GM04503 (cell line): ENCODE results near the gene NEGR1.

ENCODE experiments used
- DNase-seq: peaks from one replicate; pipeline ENCODE4 v3.0.0-alpha.2; 2012; ENCODE audit warnings: low read depth

Gene NEGR1

GRCh38 chr1:72117621-72118020 is 164.7 kb downstream of the NEGR1 start:
- no peak for DNase-seq

GRCh38 chr1:72115290-72115689 is 167.0 kb downstream of the NEGR1 start:
- no peak for DNase-seq

- no peak for DNase-seq
Measured at GRCh38 chr1:72111662-72112061, 170.7 kb downstream of the NEGR1 start.

- no peak for DNase-seq
Measured at GRCh38 chr1:72109916-72110315, 172.4 kb downstream of the NEGR1 start.

- DNase-seq: no peak
Measured at GRCh38 chr1:72105201-72105600, 177.1 kb downstream of the NEGR1 start.

- no peak for DNase-seq
Measured at GRCh38 chr1:72101840-72102632, 180.3 kb downstream of the NEGR1 start.

- no peak for DNase-seq
Measured at GRCh38 chr1:72100771-72101170, 181.6 kb downstream of the NEGR1 start.

GRCh38 chr1:72097851-72098570 is 184.3 kb downstream of the NEGR1 start:
- no peak for DNase-seq

- no peak for DNase-seq
Measured at GRCh38 chr1:72094209-72094608, 188.1 kb downstream of the NEGR1 start.

GRCh38 chr1:72086394-72086793 is 195.9 kb downstream of the NEGR1 start:
- DNase-seq: no peak

GRCh38 chr1:72075425-72075824 is 206.9 kb downstream of the NEGR1 start:
- DNase-seq: no peak

- peak; percentile 33 for DNase-seq
Measured at GRCh38 chr1:72066431-72066830, 215.9 kb downstream of the NEGR1 start.

- no peak for DNase-seq
Measured at GRCh38 chr1:72064196-72065075, 217.9 kb downstream of the NEGR1 start.

- DNase-seq: no peak
Measured at GRCh38 chr1:72063364-72064044, 218.8 kb downstream of the NEGR1 start.

- no peak for DNase-seq
Measured at GRCh38 chr1:72062584-72062983, 219.8 kb downstream of the NEGR1 start.

GRCh38 chr1:72060466-72061245 is 221.7 kb downstream of the NEGR1 start:
- no peak for DNase-seq

GRCh38 chr1:72056516-72056915 is 225.8 kb downstream of the NEGR1 start:
- DNase-seq: no peak

- DNase-seq: no peak
Measured at GRCh38 chr1:72051538-72051937, 230.8 kb downstream of the NEGR1 start.

GRCh38 chr1:72050551-72050950 is 231.8 kb downstream of the NEGR1 start:
- no peak for DNase-seq

GRCh38 chr1:72037745-72038343 is 244.5 kb downstream of the NEGR1 start:
- no peak for DNase-seq

GRCh38 chr1:72034827-72035226 is 247.5 kb downstream of the NEGR1 start:
- DNase-seq: no peak
